HG03565 (cell line): Measurements from ENCODE around the gene RAD51AP1.

Source experiments
- ATAC-seq: cut with Tn5 transposase; IDR thresholded peaks from one replicate; pipeline ENCODE4 v1.9.1; 2021; ENCODE audit warnings: mild to moderate bottlenecking, moderate library complexity; ENCODE audit not compliant: unreplicated experiment

RAD51AP1 gene

GRCh38 chr12:4589941-4590340, 51.3 kb downstream of the RAD51AP1 start:
- ATAC-seq: no peak

- ATAC-seq: no peak
These were observed 52.5 kb downstream of the RAD51AP1 start for GRCh38 chr12:4591180-4591687.

GRCh38 chr12:4595881-4596280, 57.2 kb downstream of the RAD51AP1 start:
- ATAC-seq: no peak

GRCh38 chr12:4603421-4603820, 64.7 kb downstream of the RAD51AP1 start:
- ATAC-seq: no peak

- no peak for ATAC-seq
These were observed 65.3 kb downstream of the RAD51AP1 start for GRCh38 chr12:4603946-4604345.

- ATAC-seq: peak; percentile 89
These were observed 66.0 kb downstream of the RAD51AP1 start for GRCh38 chr12:4604684-4605193.

- no peak for ATAC-seq
These were observed 68.4 kb downstream of the RAD51AP1 start for GRCh38 chr12:4607056-4607455.

GRCh38 chr12:4609071-4609470, 70.4 kb downstream of the RAD51AP1 start:
- no peak for ATAC-seq
